ENCODE measurements around the gene LDHB. TPM values are rescaled to one million over a fixed set of nuclear protein-coding genes. Genes with fewer than 3 reads are reported as not detected.
"Not testable (repeated sequence)": the region's sequence is repeated elsewhere in the genome, so short reads cannot be mapped to it uniquely, and the experiment has no call there.

LDHB gene
- total and polyA plus RNA-seq, 9 donors: 638 to 922 (median 683) TPM

- no peak for DNase-seq
Observed at GRCh38 chr12:21602774-21603173, 54.9 kb downstream of the LDHB start.

GRCh38 chr12:21600196-21600595 lies 57.4 kb downstream of the LDHB start:
- no peak overlapping the region for H3K4me3 ChIP-seq (ENCODE audit: low read length)
- no peak for DNase-seq
- no peaks in the 10 kb centered on the region for H3K9me3 ChIP-seq (replicated peaks; ENCODE audit: control insufficient read depth, low read depth, low read length)
- no peak overlapping the region for H3K27ac ChIP-seq (ENCODE audit: low read length)
- H3K27me3 ChIP-seq (ENCODE audit: control insufficient read depth, insufficient read depth, low read length): no peaks in the 10 kb centered on the region
- H3K4me1 ChIP-seq (ENCODE audit: control insufficient read depth, insufficient read depth, low read length): no peaks in the 10 kb centered on the region
- H3K36me3 ChIP-seq (ENCODE audit: control insufficient read depth, insufficient read depth, low read length): no peaks in the 10 kb centered on the region
- 54% methylated on average over 4 of the region's 5 CpGs for WGBS (ENCODE audit: insufficient coverage)

More at GRCh38 chr12:21602774-21603173, 54.9 kb downstream of the LDHB start:
- Histone ChIP-seq H3K9me3 (replicated peaks; ENCODE audit: control insufficient read depth, low read depth, low read length) (no peaks in the 10 kb centered on the region), H3K36me3 (ENCODE audit: control insufficient read depth, insufficient read depth, low read length) (no peaks in the 10 kb centered on the region), H3K4me1 (ENCODE audit: control insufficient read depth, insufficient read depth, low read length) (no peaks in the 10 kb centered on the region), H3K4me3 (ENCODE audit: low read length) (no peak overlapping the region), H3K27me3 (ENCODE audit: control insufficient read depth, insufficient read depth, low read length) (no peaks in the 10 kb centered on the region), H3K27ac (ENCODE audit: low read length) (no peak overlapping the region)
- WGBS (ENCODE audit: insufficient coverage): no CpG with 5 or more reads among the region's 2 CpGs

DNA sequence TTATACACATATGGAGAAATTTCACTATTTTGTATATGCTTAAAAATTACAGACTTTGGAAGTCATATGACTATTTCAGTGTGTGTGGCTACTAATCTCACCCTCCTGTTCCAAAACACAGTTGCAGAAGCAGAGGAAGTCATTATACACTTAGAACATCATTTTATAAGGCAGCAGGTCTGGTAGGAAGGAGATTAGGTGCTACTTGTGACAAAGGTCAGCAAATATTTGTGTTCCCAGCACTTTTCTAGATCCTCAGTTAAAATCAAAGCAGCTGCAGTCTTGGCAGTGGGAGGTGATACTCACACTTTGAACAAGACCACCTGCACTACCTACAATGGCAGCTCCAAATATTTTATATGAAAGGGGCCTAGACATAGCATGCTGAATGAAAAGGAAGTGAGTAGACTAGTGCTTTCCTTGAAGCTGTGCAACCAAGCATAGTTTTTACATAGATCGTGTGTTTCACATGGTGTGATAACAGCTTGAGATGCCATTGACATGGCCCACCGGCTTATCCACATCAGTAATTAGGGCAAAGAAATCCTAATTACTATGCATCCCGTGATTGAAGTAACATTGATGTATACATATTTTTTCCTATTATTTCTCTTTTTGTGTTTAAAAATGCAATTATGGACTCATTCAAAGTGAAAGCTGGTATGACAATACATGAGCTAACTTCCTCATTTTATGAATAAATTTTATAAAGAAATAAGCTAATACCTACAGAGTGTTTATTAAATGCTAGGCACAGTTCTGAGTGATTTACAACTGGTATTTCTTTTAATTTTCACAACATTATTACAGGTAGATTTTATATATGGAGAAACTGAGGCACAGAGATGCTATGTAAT lies 58.3 kb downstream of the LDHB start:
- Histone ChIP-seq H3K36me3 (ENCODE audit: control insufficient read depth, insufficient read depth, low read length) (no peaks in the 10 kb centered on the region), H3K4me1 (ENCODE audit: control insufficient read depth, insufficient read depth, low read length) (no peaks in the 10 kb centered on the region), H3K9me3 (replicated peaks; ENCODE audit: control insufficient read depth, low read depth, low read length) (no peaks in the 10 kb centered on the region), H3K27ac (ENCODE audit: low read length) (no peak overlapping the region), H3K4me3 (ENCODE audit: low read length) (no peak overlapping the region), H3K27me3 (ENCODE audit: control insufficient read depth, insufficient read depth, low read length) (no peaks in the 10 kb centered on the region)
- DNase-seq: no peak
- no CpG with 5 or more reads among the region's 3 CpGs for WGBS (ENCODE audit: insufficient coverage)

GRCh38 chr12:21598651-21599050 lies 59.0 kb downstream of the LDHB start:
- WGBS (ENCODE audit: insufficient coverage): no CpG with 5 or more reads among the region's 4 CpGs
- Histone ChIP-seq H3K27ac (ENCODE audit: low read length) (no peak overlapping the region), H3K27me3 (ENCODE audit: control insufficient read depth, insufficient read depth, low read length) (no peaks in the 10 kb centered on the region)

GRCh38 chr12:21595356-21595755 lies 62.3 kb downstream of the LDHB start:
- not testable (repeated sequence) for H3K36me3 ChIP-seq (ENCODE audit: control insufficient read depth, insufficient read depth, low read length); H3K9me3 ChIP-seq (replicated peaks; ENCODE audit: control insufficient read depth, low read depth, low read length); H3K27me3 ChIP-seq (ENCODE audit: control insufficient read depth, insufficient read depth, low read length); H3K4me3 ChIP-seq (ENCODE audit: low read length); DNase-seq; H3K4me1 ChIP-seq (ENCODE audit: control insufficient read depth, insufficient read depth, low read length); H3K27ac ChIP-seq (ENCODE audit: low read length)

More at GRCh38 chr12:21598651-21599050, 59.0 kb downstream of the LDHB start:
- no peak for DNase-seq
- H3K4me1 ChIP-seq (ENCODE audit: control insufficient read depth, insufficient read depth, low read length): no peaks in the 10 kb centered on the region
- H3K4me3 ChIP-seq (ENCODE audit: low read length): no peak overlapping the region
- no peaks in the 10 kb centered on the region for H3K36me3 ChIP-seq (ENCODE audit: control insufficient read depth, insufficient read depth, low read length)
- no peaks in the 10 kb centered on the region for H3K9me3 ChIP-seq (replicated peaks; ENCODE audit: control insufficient read depth, low read depth, low read length)

DNA sequence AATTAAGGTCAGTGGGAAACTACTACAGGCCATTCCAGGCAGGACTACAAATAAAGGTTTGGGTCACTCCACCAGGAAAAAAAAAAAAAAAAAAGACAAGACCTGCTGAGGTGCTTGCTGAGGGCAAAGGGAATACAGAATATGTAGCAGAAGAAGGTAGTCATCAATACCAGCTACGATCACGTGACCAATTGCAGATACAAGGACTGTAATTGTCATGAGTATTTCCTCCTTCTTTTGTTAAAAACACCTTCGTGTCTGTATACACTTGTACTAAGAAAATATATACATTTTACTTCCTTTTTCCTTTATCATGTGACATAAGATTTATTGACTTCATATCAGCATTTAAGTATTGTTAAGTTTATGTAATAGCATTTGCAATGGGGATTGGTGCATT lies 72.2 kb downstream of the LDHB start:
- Histone ChIP-seq H3K27me3 (ENCODE audit: control insufficient read depth, insufficient read depth, low read length) (no peaks in the 10 kb centered on the region), H3K4me3 (ENCODE audit: low read length) (no peak overlapping the region), H3K27ac (ENCODE audit: low read length) (no peak overlapping the region), H3K9me3 (replicated peaks; ENCODE audit: control insufficient read depth, low read depth, low read length) (peaks cover under 1% of the 10 kb centered on the region), H3K4me1 (ENCODE audit: control insufficient read depth, insufficient read depth, low read length) (no peaks in the 10 kb centered on the region), H3K36me3 (ENCODE audit: control insufficient read depth, insufficient read depth, low read length) (no peaks in the 10 kb centered on the region)
- DNase-seq: no peak
- WGBS (ENCODE audit: insufficient coverage): no CpG with 5 or more reads among the region's 3 CpGs

Other genes starting within 250 kb of the LDHB start
- gene PYROXD1, start 220.2 kb downstream of the LDHB start, total RNA-seq: 8.9 TPM
- 10 to 100 TPM in 7 of 8 donors, 1 to 10 TPM in 1; 9.4 to 17.9 (median 15.0) TPM for gene PYROXD1, start 220.2 kb downstream of the LDHB start, polyA plus RNA-seq (ENCODE audit: insufficient read depth in 1 of 8, insufficient read length in 8 of 8, low replicate concordance in 1 of 8)
- 45.8 TPM for gene RECQL, start 156.2 kb downstream of the LDHB start, total RNA-seq
- 10 to 100 TPM; 16.1 to 38.1 (median 29.6) TPM for gene RECQL, start 156.2 kb downstream of the LDHB start, polyA plus RNA-seq (ENCODE audit: insufficient read depth in 1 of 8, insufficient read length in 8 of 8, low replicate concordance in 1 of 8)
- 41.0 TPM for gene GOLT1B, start 156.1 kb downstream of the LDHB start, total RNA-seq
- 10 to 100 TPM; 29.3 to 50.4 (median 39.3) TPM for gene GOLT1B, start 156.1 kb downstream of the LDHB start, polyA plus RNA-seq (ENCODE audit: insufficient read depth in 1 of 8, insufficient read length in 8 of 8, low replicate concordance in 1 of 8)
- 12.9 TPM for gene SPX, start 131.5 kb downstream of the LDHB start, total RNA-seq
- 10 to 100 TPM; 17.8 to 31.2 (median 20.1) TPM for gene SPX, start 131.5 kb downstream of the LDHB start, polyA plus RNA-seq (ENCODE audit: insufficient read depth in 1 of 8, insufficient read length in 8 of 8, low replicate concordance in 1 of 8)
- 0.13 TPM for gene GYS2, start 53.0 kb downstream of the LDHB start, total RNA-seq
- under 1 TPM in 5 of 8 donors, not detected in 3; 0.12 to 0.86 (median 0.29) TPM for gene GYS2, start 53.0 kb downstream of the LDHB start, polyA plus RNA-seq (ENCODE audit: insufficient read depth in 1 of 8, insufficient read length in 8 of 8, low replicate concordance in 1 of 8)
- 38.7 TPM for gene KCNJ8, start 116.9 kb upstream of the LDHB start, total RNA-seq
- gene KCNJ8, start 116.9 kb upstream of the LDHB start, polyA plus RNA-seq (ENCODE audit: insufficient read depth in 1 of 8, insufficient read length in 8 of 8, low replicate concordance in 1 of 8): 10 to 100 TPM; 23.7 to 37.6 (median 29.8) TPM

Measured in muscle of leg (tissue), 11 donors.